Measurements from ENCODE around the gene PRKAR2B.

GRCh38 chr7:107057474-107057833 lies 12.9 kb downstream of the PRKAR2B start:
- TF ChIP-seq MAX (IDR thresholded peaks at IDR 0.05) (no peak), TAF1 (conservative IDR thresholded peaks at IDR 0.05) (no peak), YY1 (IDR thresholded peaks at IDR 0.05) (no peak)
- TF ChIP-seq, protein P1, sequence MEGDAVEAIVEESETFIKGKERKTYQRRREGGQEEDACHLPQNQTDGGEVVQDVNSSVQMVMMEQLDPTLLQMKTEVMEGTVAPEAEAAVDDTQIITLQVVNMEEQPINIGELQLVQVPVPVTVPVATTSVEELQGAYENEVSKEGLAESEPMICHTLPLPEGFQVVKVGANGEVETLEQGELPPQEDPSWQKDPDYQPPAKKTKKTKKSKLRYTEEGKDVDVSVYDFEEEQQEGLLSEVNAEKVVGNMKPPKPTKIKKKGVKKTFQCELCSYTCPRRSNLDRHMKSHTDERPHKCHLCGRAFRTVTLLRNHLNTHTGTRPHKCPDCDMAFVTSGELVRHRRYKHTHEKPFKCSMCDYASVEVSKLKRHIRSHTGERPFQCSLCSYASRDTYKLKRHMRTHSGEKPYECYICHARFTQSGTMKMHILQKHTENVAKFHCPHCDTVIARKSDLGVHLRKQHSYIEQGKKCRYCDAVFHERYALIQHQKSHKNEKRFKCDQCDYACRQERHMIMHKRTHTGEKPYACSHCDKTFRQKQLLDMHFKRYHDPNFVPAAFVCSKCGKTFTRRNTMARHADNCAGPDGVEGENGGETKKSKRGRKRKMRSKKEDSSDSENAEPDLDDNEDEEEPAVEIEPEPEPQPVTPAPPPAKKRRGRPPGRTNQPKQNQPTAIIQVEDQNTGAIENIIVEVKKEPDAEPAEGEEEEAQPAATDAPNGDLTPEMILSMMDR (IDR thresholded peaks at IDR 0.05; ENCODE audit: low read depth, low read length, missing input control), result no peak
